OCI-LY1 (cell line): ENCODE data around the gene PRKCE.

ENCODE experiments used
- H2AFZ ChIP-seq: fragments of 200-600 bp; sonication (generic), shearing (Covaris generic); 2 replicates; pipeline ENCODE4 v1.6.0; 2014; ENCODE audit warnings: antibody characterized with exemption, mild to moderate bottlenecking, low read length
- H3F3A ChIP-seq: fragments of 200-600 bp; sonication (generic), shearing (Covaris generic); 2 replicates; pipeline ENCODE4 v1.6.0; 2014; ENCODE audit warnings: mild to moderate bottlenecking, antibody characterized with exemption, low read length, moderate library complexity; ENCODE audit not compliant: insufficient read depth
- H3K27ac ChIP-seq: fragments of 200-600 bp; sonication (generic); 2 replicates; pipeline ENCODE4 v1.5.1; 2014; ENCODE audit warnings: low read length, mixed run types, mild to moderate bottlenecking, low read depth; ENCODE audit not compliant: poor library complexity, severe bottlenecking
- H3K27me3 ChIP-seq: fragments of 200-600 bp; sonication (generic); 2 replicates; pipeline ENCODE4 v1.6.0; 2014; ENCODE audit warnings: antibody characterized with exemption, mild to moderate bottlenecking, low read length, moderate library complexity; ENCODE audit not compliant: insufficient read depth
- H3K36me3 ChIP-seq: fragments of 200-600 bp; sonication (generic); 2 replicates; pipeline ENCODE4 v1.6.1; 2014; ENCODE audit warnings: mild to moderate bottlenecking, antibody characterized with exemption, low read length, moderate library complexity, mixed read lengths; ENCODE audit not compliant: insufficient read depth
- H3K4me1 ChIP-seq: fragments of 200-600 bp; sonication (generic); 2 replicates; pipeline ENCODE4 v1.5.1; 2014; ENCODE audit warnings: mild to moderate bottlenecking, low read length, moderate library complexity; ENCODE audit not compliant: insufficient read depth, severe bottlenecking
- H3K4me2 ChIP-seq: fragments of 200-600 bp; sonication (generic), shearing (Covaris generic); 2 replicates; pipeline ENCODE4 v1.6.1; 2014; ENCODE audit warnings: low read length
- H3K4me3 ChIP-seq: fragments of 200-600 bp; sonication (generic); 2 replicates; pipeline ENCODE4 v1.5.1; 2014; ENCODE audit warnings: low read length, low read depth, mild to moderate bottlenecking, mixed read lengths; ENCODE audit not compliant: poor library complexity, severe bottlenecking
- H3K79me2 ChIP-seq: fragments of 200-600 bp; shearing (Covaris generic); 2 replicates; pipeline ENCODE4 v1.6.1; 2016; ENCODE audit warnings: mixed run types, low read length, mixed read lengths; ENCODE audit not compliant: insufficient read depth
- H3K9ac ChIP-seq: fragments of 200-600 bp; sonication (generic), shearing (Covaris generic); 2 replicates; pipeline ENCODE4 v1.6.1; 2014; ENCODE audit warnings: mild to moderate bottlenecking, low read length, mixed read lengths
- H3K9me2 ChIP-seq: fragments of 200-600 bp; sonication (generic), shearing (Covaris generic); 2 replicates; pipeline ENCODE4 v1.6.1; 2014; ENCODE audit warnings: low read depth, mild to moderate bottlenecking, low read length, mixed read lengths
- H3K9me3 ChIP-seq: fragments of 200-600 bp; shearing (Covaris generic); 2 replicates; pipeline ENCODE4 v1.6.1; 2014; ENCODE audit warnings: low read length, mixed read lengths
- H4K20me1 ChIP-seq: fragments of 200-600 bp; sonication (generic), shearing (Covaris generic); 2 replicates; pipeline ENCODE4 v1.6.0; 2016; ENCODE audit warnings: mild to moderate bottlenecking, low read length; ENCODE audit not compliant: insufficient read depth
- EZH2 ChIP-seq: fragments of 200-600 bp; sonication (generic), shearing (Covaris generic); IDR thresholded peaks from 2 replicates; pipeline ENCODE4 v1.8.0; 2017; ENCODE audit warnings: borderline replicate concordance, mixed run types, mild to moderate bottlenecking, antibody characterized with exemption, low read length, moderate library complexity, mixed read lengths
- TF ChIP-seq, protein P1 (sequence below): fragments of 200-600 bp; sonication (generic), shearing (Covaris generic); IDR thresholded peaks from 2 replicates; pipeline ENCODE4 v1.5.1; 2017; ENCODE audit warnings: mild to moderate bottlenecking, antibody characterized with exemption, low read length, moderate library complexity, mixed read lengths

The PRKCE gene

DNA sequence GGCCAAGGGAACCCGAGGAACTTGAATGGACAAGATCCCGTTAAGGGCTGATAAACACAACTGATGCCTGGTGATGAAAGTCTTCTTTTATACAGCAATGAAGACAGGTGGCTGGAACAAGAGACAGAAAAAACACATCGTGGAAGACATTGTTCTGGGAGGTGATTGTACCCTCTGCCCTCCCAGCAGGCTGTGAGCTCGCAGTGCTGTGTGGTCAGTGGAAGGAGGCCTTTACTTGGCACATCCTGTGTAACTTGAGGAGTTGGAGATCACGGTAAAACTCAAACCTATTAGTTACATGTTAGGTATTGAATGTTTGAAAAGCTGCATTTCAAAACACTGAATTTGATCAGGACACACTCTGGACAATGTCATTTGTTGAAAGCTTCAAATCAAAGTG lies 395.8 kb downstream of the PRKCE start:
- no peaks in the 10 kb centered on the region for H3F3A ChIP-seq
- no peaks in the 10 kb centered on the region for H3K9me3 ChIP-seq
- no peak overlapping the region for H3K9ac ChIP-seq
- H3K36me3 ChIP-seq: no peaks in the 10 kb centered on the region
- H3K27ac ChIP-seq: no peak overlapping the region
- no peak overlapping the region for H2AFZ ChIP-seq
- no peak overlapping the region for H3K4me2 ChIP-seq
- H3K27me3 ChIP-seq: no peaks in the 10 kb centered on the region
- H4K20me1 ChIP-seq: no peaks in the 10 kb centered on the region
- H3K9me2 ChIP-seq: no peaks in the 10 kb centered on the region
- H3K4me1 ChIP-seq: no peaks in the 10 kb centered on the region
- no peaks in the 10 kb centered on the region for H3K79me2 ChIP-seq
- H3K4me3 ChIP-seq: no peak overlapping the region
- TF ChIP-seq, protein P1, sequence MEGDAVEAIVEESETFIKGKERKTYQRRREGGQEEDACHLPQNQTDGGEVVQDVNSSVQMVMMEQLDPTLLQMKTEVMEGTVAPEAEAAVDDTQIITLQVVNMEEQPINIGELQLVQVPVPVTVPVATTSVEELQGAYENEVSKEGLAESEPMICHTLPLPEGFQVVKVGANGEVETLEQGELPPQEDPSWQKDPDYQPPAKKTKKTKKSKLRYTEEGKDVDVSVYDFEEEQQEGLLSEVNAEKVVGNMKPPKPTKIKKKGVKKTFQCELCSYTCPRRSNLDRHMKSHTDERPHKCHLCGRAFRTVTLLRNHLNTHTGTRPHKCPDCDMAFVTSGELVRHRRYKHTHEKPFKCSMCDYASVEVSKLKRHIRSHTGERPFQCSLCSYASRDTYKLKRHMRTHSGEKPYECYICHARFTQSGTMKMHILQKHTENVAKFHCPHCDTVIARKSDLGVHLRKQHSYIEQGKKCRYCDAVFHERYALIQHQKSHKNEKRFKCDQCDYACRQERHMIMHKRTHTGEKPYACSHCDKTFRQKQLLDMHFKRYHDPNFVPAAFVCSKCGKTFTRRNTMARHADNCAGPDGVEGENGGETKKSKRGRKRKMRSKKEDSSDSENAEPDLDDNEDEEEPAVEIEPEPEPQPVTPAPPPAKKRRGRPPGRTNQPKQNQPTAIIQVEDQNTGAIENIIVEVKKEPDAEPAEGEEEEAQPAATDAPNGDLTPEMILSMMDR: no peak
- no peak for TF ChIP-seq EZH2

DNA sequence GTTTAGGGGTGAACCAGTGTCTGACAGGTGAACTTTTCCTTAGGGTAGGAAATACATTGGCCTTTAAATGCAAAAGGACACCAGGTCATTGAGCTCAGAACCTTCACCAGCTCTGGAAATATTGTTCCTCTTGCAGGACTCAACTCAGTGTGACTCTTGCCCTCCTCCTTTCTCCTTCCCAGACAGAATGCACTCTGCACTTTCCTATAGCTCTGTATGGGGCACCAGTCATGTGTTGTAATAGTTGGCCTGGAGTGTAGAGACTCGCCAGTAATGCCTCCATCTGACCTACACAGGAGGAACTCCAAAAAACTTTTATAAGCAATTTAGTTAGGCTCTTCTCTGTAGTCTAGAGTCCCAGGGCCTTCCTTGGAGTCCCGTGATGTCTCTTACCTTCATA lies 397.2 kb downstream of the PRKCE start:
- TF ChIP-seq, protein P1: no peak
- Histone ChIP-seq H3K4me3 (no peak overlapping the region), H3K79me2 (no peaks in the 10 kb centered on the region), H3F3A (no peaks in the 10 kb centered on the region), H3K9me2 (no peaks in the 10 kb centered on the region), H3K9me3 (no peaks in the 10 kb centered on the region), H3K27me3 (no peaks in the 10 kb centered on the region), H2AFZ (no peak overlapping the region), H3K4me1 (no peaks in the 10 kb centered on the region), H3K36me3 (no peaks in the 10 kb centered on the region), H3K27ac (no peak overlapping the region), H3K4me2 (no peak overlapping the region), H3K9ac (no peak overlapping the region), H4K20me1 (no peaks in the 10 kb centered on the region)

DNA sequence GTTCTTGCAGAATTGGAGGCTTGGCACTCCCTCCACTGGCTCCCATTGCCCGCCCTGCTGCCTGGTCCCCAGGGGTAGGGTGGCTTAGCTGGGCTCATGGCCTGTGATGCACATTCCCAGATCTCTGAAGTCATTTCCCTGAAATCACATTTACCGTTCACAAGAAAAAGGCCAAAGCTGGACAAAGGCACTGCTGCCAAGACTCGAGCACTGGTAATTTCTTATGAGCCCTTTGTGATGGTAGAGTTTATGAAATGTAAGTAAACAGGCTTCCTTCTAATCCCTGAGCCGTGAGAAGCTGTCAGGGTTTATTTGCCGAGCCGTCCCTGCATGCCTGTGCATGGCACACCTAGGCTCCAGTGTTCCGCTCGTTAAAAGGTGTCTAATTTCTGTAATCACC lies 398.6 kb downstream of the PRKCE start:
- no peaks in the 10 kb centered on the region for H3F3A ChIP-seq
- no peaks in the 10 kb centered on the region for H3K27me3 ChIP-seq
- H2AFZ ChIP-seq: no peak overlapping the region
- no peak for TF ChIP-seq EZH2
- TF ChIP-seq, protein P1: no peak
- no peaks in the 10 kb centered on the region for H3K36me3 ChIP-seq
- no peaks in the 10 kb centered on the region for H3K79me2 ChIP-seq
- H3K4me1 ChIP-seq: no peaks in the 10 kb centered on the region
- H3K4me3 ChIP-seq: no peak overlapping the region
- no peaks in the 10 kb centered on the region for H3K9me2 ChIP-seq
- H3K27ac ChIP-seq: no peak overlapping the region
- no peaks in the 10 kb centered on the region for H3K9me3 ChIP-seq
- H3K4me2 ChIP-seq: no peak overlapping the region
- no peak overlapping the region for H3K9ac ChIP-seq
- no peaks in the 10 kb centered on the region for H4K20me1 ChIP-seq
